ENCODE measurements around the gene GPR137B.

GPR137B gene

GRCh38 chr1:236168716-236169429 lies 26.5 kb downstream of the GPR137B start:
- DNase-seq (ENCODE audit: low read depth) = peak; percentile 84
- H3K4me3 ChIP-seq (ENCODE audit: low read depth, low read length) = no peak overlapping the region
- TF ChIP-seq CTCF (IDR thresholded peaks at IDR 0.05; ENCODE audit: insufficient read depth, low read depth, low read length, missing control alignments) = peak; percentile 12

- DNase-seq (ENCODE audit: low read depth) = no peak
- H3K4me3 ChIP-seq (ENCODE audit: low read depth, low read length) = no peak overlapping the region
- TF ChIP-seq CTCF (IDR thresholded peaks at IDR 0.05; ENCODE audit: insufficient read depth, low read depth, low read length, missing control alignments) = no peak
Measured at GRCh38 chr1:236172041-236172579, 29.8 kb downstream of the GPR137B start.

GRCh38 chr1:236173174-236173767 lies 30.9 kb downstream of the GPR137B start:
- no peak for DNase-seq (ENCODE audit: low read depth)
- no peak overlapping the region for H3K4me3 ChIP-seq (ENCODE audit: low read depth, low read length)
- no peak for TF ChIP-seq CTCF (IDR thresholded peaks at IDR 0.05; ENCODE audit: insufficient read depth, low read depth, low read length, missing control alignments)

- no peak for TF ChIP-seq CTCF (IDR thresholded peaks at IDR 0.05; ENCODE audit: insufficient read depth, low read depth, low read length, missing control alignments)
- peak; percentile 48 for DNase-seq (ENCODE audit: low read depth)
Measured at GRCh38 chr1:236175642-236176336, 33.5 kb downstream of the GPR137B start.

GRCh38 chr1:236176337-236177336 lies 34.3 kb downstream of the GPR137B start:
- H3K4me3 ChIP-seq (ENCODE audit: low read depth, low read length) = no peak overlapping the region
- no peak for DNase-seq (ENCODE audit: low read depth)
- TF ChIP-seq CTCF (IDR thresholded peaks at IDR 0.05; ENCODE audit: insufficient read depth, low read depth, low read length, missing control alignments) = no peak

More at GRCh38 chr1:236175642-236176336, 33.5 kb downstream of the GPR137B start:
- H3K4me3 ChIP-seq (ENCODE audit: low read depth, low read length) = no peak overlapping the region

- no peak overlapping the region for H3K4me3 ChIP-seq (ENCODE audit: low read depth, low read length)
- no peak for DNase-seq (ENCODE audit: low read depth)
- TF ChIP-seq CTCF (IDR thresholded peaks at IDR 0.05; ENCODE audit: insufficient read depth, low read depth, low read length, missing control alignments) = no peak
Measured at GRCh38 chr1:236179634-236180033, 37.3 kb downstream of the GPR137B start.
